Stimulated activated CD8-positive, alpha-beta memory T cell treated with anti-CD3 and anti-CD28 coated beads, Interleukin-7, amount 100 ng/mL, for 24 hours (primary cell): ENCODE results near the gene VWC2L.

Experiments
- DNase-seq: peaks from one replicate; pipeline ENCODE4 v3.0.0-alpha.2; 2020; ENCODE audit warnings: low read depth

Gene VWC2L

GRCh38 chr2:214469728-214470127 lies 58.9 kb downstream of the VWC2L start:
- no peak for DNase-seq

- DNase-seq, result no peak
These were observed 60.5 kb downstream of the VWC2L start for GRCh38 chr2:214471382-214471781.

GRCh38 chr2:214471990-214472389 lies 61.1 kb downstream of the VWC2L start:
- DNase-seq, result no peak

GRCh38 chr2:214477305-214477704 lies 66.5 kb downstream of the VWC2L start:
- no peak for DNase-seq

GRCh38 chr2:214481204-214481603 lies 70.3 kb downstream of the VWC2L start:
- no peak for DNase-seq

- DNase-seq, result no peak
These were observed 71.9 kb downstream of the VWC2L start for GRCh38 chr2:214482728-214483127.

- DNase-seq, result no peak
These were observed 73.4 kb downstream of the VWC2L start for GRCh38 chr2:214484239-214484638.

GRCh38 chr2:214484701-214485100 lies 73.8 kb downstream of the VWC2L start:
- no peak for DNase-seq

GRCh38 chr2:214489181-214489580 lies 78.3 kb downstream of the VWC2L start:
- no peak for DNase-seq

GRCh38 chr2:214489702-214490101 lies 78.8 kb downstream of the VWC2L start:
- DNase-seq, result no peak

- no peak for DNase-seq
These were observed 81.3 kb downstream of the VWC2L start for GRCh38 chr2:214492152-214492551.

GRCh38 chr2:214492608-214493007 lies 81.8 kb downstream of the VWC2L start:
- no peak for DNase-seq

GRCh38 chr2:214497489-214497888 lies 86.6 kb downstream of the VWC2L start:
- no peak for DNase-seq

GRCh38 chr2:214503568-214503967 lies 92.7 kb downstream of the VWC2L start:
- DNase-seq, result no peak

GRCh38 chr2:214504599-214505376 lies 93.9 kb downstream of the VWC2L start:
- DNase-seq, result no peak

GRCh38 chr2:214507032-214507431 lies 96.2 kb downstream of the VWC2L start:
- DNase-seq, result no peak

GRCh38 chr2:214514704-214515103 lies 103.8 kb downstream of the VWC2L start:
- DNase-seq, result no peak

GRCh38 chr2:214515111-214515510 lies 104.3 kb downstream of the VWC2L start:
- DNase-seq, result no peak

GRCh38 chr2:214519258-214519818 lies 108.5 kb downstream of the VWC2L start:
- no peak for DNase-seq

GRCh38 chr2:214529021-214529420 lies 118.2 kb downstream of the VWC2L start:
- DNase-seq, result no peak

- DNase-seq, result no peak
These were observed 118.7 kb downstream of the VWC2L start for GRCh38 chr2:214529514-214529913.

GRCh38 chr2:214533541-214533940 lies 122.7 kb downstream of the VWC2L start:
- DNase-seq, result no peak

- DNase-seq, result no peak
These were observed 125.8 kb downstream of the VWC2L start for GRCh38 chr2:214536625-214537024.

GRCh38 chr2:214537929-214538328 lies 127.1 kb downstream of the VWC2L start:
- DNase-seq, result no peak
